MCF 10A (cell line): ENCODE measurements around the gene IFFO2. TPM values are rescaled to one million over a fixed set of nuclear protein-coding genes. Genes with fewer than 3 reads are reported as not detected.

Source experiments
- BruUV-seq: library from RNA; stranded (reverse); fragments of 400-500 nt; replicated peaks from 2 replicates; lab custom pipeline; 2021; lab: Mats Ljungman, UMichigan
- CTCF ChIA-PET: fragments of 300-600 bp; sonication (Branson Sonifier 250); formaldehyde crosslinking; extraction: SDS; loops from one replicate; lab custom pipeline; 2021; ENCODE audit warnings: antibody characterized with exemption, inconsistent platforms; lab: Yijun Ruan, JAX
- POLR2A ChIA-PET: fragments of 300-600, 350-650 bp; sonication (Branson Sonifier 250); formaldehyde crosslinking; extraction: SDS; loops from one replicate; lab custom pipeline; 2020; ENCODE audit warnings: antibody characterized with exemption, inconsistent platforms; lab: Yijun Ruan, JAX
- DNase-seq: peaks from one replicate; pipeline ENCODE4 v3.0.0-alpha.2; 2018; ENCODE audit not compliant: unreplicated experiment
- H3K27ac Mint-ChIP-seq: one replicate; pipeline ENCODE4 v1.8.0; 2022; ENCODE audit warnings: mild to moderate bottlenecking, low read depth, mixed read lengths; ENCODE audit not compliant: unreplicated experiment
- H3K27me3 Mint-ChIP-seq: one replicate; pipeline ENCODE4 v1.8.0; 2022; ENCODE audit warnings: mixed read lengths; ENCODE audit not compliant: insufficient read depth, unreplicated experiment
- H3K36me3 Mint-ChIP-seq: one replicate; pipeline ENCODE4 v1.8.0; 2022; ENCODE audit warnings: mild to moderate bottlenecking, moderate library complexity, mixed read lengths; ENCODE audit not compliant: insufficient read depth, unreplicated experiment
- H3K4me1 Mint-ChIP-seq: one replicate; pipeline ENCODE4 v1.8.0; 2022; ENCODE audit warnings: mixed read lengths; ENCODE audit not compliant: insufficient read depth, unreplicated experiment
- H3K4me3 Mint-ChIP-seq: one replicate; pipeline ENCODE4 v1.8.0; 2022; ENCODE audit warnings: mild to moderate bottlenecking, moderate library complexity, mixed read lengths; ENCODE audit not compliant: unreplicated experiment
- H3K9me3 Mint-ChIP-seq: one replicate; pipeline ENCODE4 v1.8.0; 2022; ENCODE audit warnings: mixed read lengths; ENCODE audit not compliant: unreplicated experiment
- CTCF ChIP-seq: fragments of 200-600 bp; IDR thresholded peaks from one replicate; pipeline ENCODE4 v1.8.0; 2022; ENCODE audit warnings: antibody characterized with exemption, mild to moderate bottlenecking; ENCODE audit not compliant: unreplicated experiment
- intact Hi-C: fragments of 100-400 bp; cut with micrococcal nuclease; formaldehyde crosslinking; loops from 2 replicates; pipeline ENCODE4 v1.14.1; 2022
- total RNA-seq: library from RNA; stranded (reverse); gene quantifications from 2 replicates; pipeline ENCODE4 v1.2.3, GENCODE V29; 2022

Gene IFFO2
- total RNA-seq, 1 experiment from 2014 or later, result 21.0 TPM

- Mint-ChIP-seq H3K4me3 (no peak overlapping the region), H3K27me3 (peaks cover 10% of the 10 kb centered on the region), H3K9me3 (no peaks in the 10 kb centered on the region), H3K27ac (no peak overlapping the region), H3K36me3 (no peaks in the 10 kb centered on the region), H3K4me1 (peaks cover 32% of the 10 kb centered on the region)
- TF ChIP-seq CTCF, result no peak
- CTCF ChIA-PET, result interaction anchor here (0.6 to 2.3 kb wide), 3 partner anchors 9 to 159 kb away, joined by 3 to 6 read pairs (median 3); no protein-coding TSS in a partner anchor
- POLR2A ChIA-PET, result interaction anchor here (0.7 to 4.1 kb wide), 7 partner anchors 9 to 109 kb away, joined by 3 to 42 read pairs (median 14); partner anchors contain the start of gene IFFO2
- BruUV-seq, result no TSS peak
- DNase-seq, result no peak
- intact Hi-C loops, result no loop called here
These were observed 7.5 kb upstream of the IFFO2 start for GRCh38 chr1:18963968-18964367.

- CTCF ChIA-PET, result interaction anchor here (0.6 to 2.3 kb wide), 7 partner anchors 10 to 133 kb away, joined by 3 to 6 read pairs (median 4); no protein-coding TSS in a partner anchor
These were observed 6.6 kb upstream of the IFFO2 start for GRCh38 chr1:18962855-18963737.

GRCh38 chr1:18962121-18962721 lies 5.7 kb upstream of the IFFO2 start:
- Mint-ChIP-seq H3K4me1 (peaks cover 32% of the 10 kb centered on the region), H3K9me3 (no peaks in the 10 kb centered on the region), H3K4me3 (no peak overlapping the region), H3K36me3 (no peaks in the 10 kb centered on the region), H3K27me3 (peaks cover 10% of the 10 kb centered on the region), H3K27ac (peak overlapping the region; percentile 77)
- CTCF ChIA-PET, result interaction anchor here (0.7 to 2.3 kb wide), 6 partner anchors 10 to 134 kb away, joined by 3 to 6 read pairs (median 4); no protein-coding TSS in a partner anchor
- no peak for TF ChIP-seq CTCF
- POLR2A ChIA-PET, result interaction anchor here (0.6 to 3.9 kb wide), 22 partner anchors 8 to 242 kb away, joined by 3 to 35 read pairs (median 4); partner anchors contain the start of gene ALDH4A1
- no TSS peak for BruUV-seq
- intact Hi-C loops, result no loop called here
- peak; percentile 35 for DNase-seq

More at GRCh38 chr1:18962855-18963737, 6.6 kb upstream of the IFFO2 start:
- H3K36me3 Mint-ChIP-seq, result no peaks in the 10 kb centered on the region
- peak overlapping the region; percentile 77 for H3K27ac Mint-ChIP-seq
- no TSS peak for BruUV-seq
- H3K9me3 Mint-ChIP-seq, result no peaks in the 10 kb centered on the region
- H3K4me3 Mint-ChIP-seq, result no peak overlapping the region
- TF ChIP-seq CTCF, result no peak
- POLR2A ChIA-PET, result interaction anchor here (0.6 to 3.9 kb wide), 19 partner anchors 9 to 133 kb away, joined by 3 to 35 read pairs (median 4); partner anchors contain the start of gene ALDH4A1
- no peak for DNase-seq
- peaks cover 32% of the 10 kb centered on the region for H3K4me1 Mint-ChIP-seq
- intact Hi-C loops, result no loop called here
- peaks cover 10% of the 10 kb centered on the region for H3K27me3 Mint-ChIP-seq
